Hepatocyte (in vitro differentiated cells): Measurements from ENCODE around the gene LMBRD2. TPM values are rescaled to one million over a fixed set of nuclear protein-coding genes. Genes with fewer than 3 reads are reported as not detected.

Experiments
- DNase-seq: peaks from one replicate; pipeline ENCODE4 v3.0.0-alpha.2; 2016; ENCODE audit warnings: low spot score
- H2AFZ ChIP-seq: fragments of 200-600 bp; sonication (generic); 2 replicates; pipeline ENCODE4 v1.6.0; 2016; ENCODE audit warnings: antibody characterized with exemption, mild to moderate bottlenecking
- H3K27ac ChIP-seq: fragments of 200-600 bp; sonication (generic); 2 replicates; pipeline ENCODE4 v1.5.1; 2016; ENCODE audit warnings: mild to moderate bottlenecking
- H3K27me3 ChIP-seq: fragments of 200-600 bp; sonication (generic); 2 replicates; pipeline ENCODE4 v1.6.1; 2016
- H3K36me3 ChIP-seq: fragments of 200-600 bp; sonication (generic); replicated peaks from 2 replicates; pipeline ENCODE4 v1.5.1; 2016; ENCODE audit warnings: low read depth; ENCODE audit not compliant: insufficient read depth
- H3K4me1 ChIP-seq: fragments of 200-600 bp; sonication (generic); 2 replicates; pipeline ENCODE4 v1.5.1; 2016; ENCODE audit warnings: mild to moderate bottlenecking, moderate library complexity; ENCODE audit not compliant: insufficient read depth
- H3K4me2 ChIP-seq: fragments of 200-600 bp; sonication (generic); 2 replicates; pipeline ENCODE4 v1.6.0; 2016
- H3K4me3 ChIP-seq: fragments of 200-600 bp; sonication (generic); 2 replicates; pipeline ENCODE4 v1.5.1; 2016; ENCODE audit warnings: mild to moderate bottlenecking
- H3K79me2 ChIP-seq: fragments of 200-600 bp; sonication (generic); 2 replicates; pipeline ENCODE4 v1.6.0; 2017; ENCODE audit warnings: mild to moderate bottlenecking
- H3K9me2 ChIP-seq: fragments of 200-600 bp; sonication (generic); replicated peaks from 2 replicates; pipeline ENCODE4 v1.6.0; 2017; ENCODE audit warnings: mild to moderate bottlenecking; ENCODE audit not compliant: insufficient read depth
- H3K9me3 ChIP-seq: fragments of 200-600 bp; sonication (generic); 2 replicates; pipeline ENCODE4 v1.5.1; 2016; ENCODE audit warnings: low read depth, mild to moderate bottlenecking
- H4K20me1 ChIP-seq: fragments of 200-600 bp; sonication (generic); 2 replicates; pipeline ENCODE4 v1.6.0; 2016; ENCODE audit warnings: mild to moderate bottlenecking; ENCODE audit not compliant: insufficient read depth, poor library complexity, severe bottlenecking
- EZH2 ChIP-seq: fragments of 200-600 bp; sonication (generic); IDR thresholded peaks from 2 replicates; pipeline ENCODE4 v1.6.1; 2016; ENCODE audit warnings: antibody characterized with exemption, mild to moderate bottlenecking, borderline replicate concordance
- EZH2phosphoT487 ChIP-seq: fragments of 200-600 bp; sonication (generic); IDR thresholded peaks from one replicate; pipeline ENCODE4 v1.6.1; 2018; ENCODE audit warnings: antibody characterized with exemption, mild to moderate bottlenecking, low read depth, moderate library complexity; ENCODE audit not compliant: unreplicated experiment, severe bottlenecking
- WGBS: methylation state at CpG from one replicate; pipeline ENCODE4 v1.1.6; 2016; ENCODE audit warnings: low lambda C conversion rate; ENCODE audit errors: missing lambda C conversion rate; 5-methylcytosine and 5-hydroxymethylcytosine counted together
- polyA plus RNA-seq: library from polyadenylated mRNA; unstranded; fragments of >200 nt; fragmentation: Nextera tagmentation; extraction: Ambion mirVana; gene quantifications from 2 replicates; pipeline ENCODE4 v1.2.1, GENCODE V29; 2016
- total RNA-seq: library from RNA; depleted of rRNA; stranded (reverse); fragments of >200 nt; gene quantifications from 2 replicates; pipeline ENCODE4 v1.2.3, GENCODE V29; 2014
- TF ChIP-seq, protein P1 (sequence below): fragments of 200-600 bp; sonication (generic); IDR thresholded peaks from 2 replicates; pipeline ENCODE4 v1.5.1; 2016; ENCODE audit warnings: antibody characterized with exemption, mild to moderate bottlenecking; ENCODE audit not compliant: poor library complexity

LMBRD2 gene
- total and polyA plus RNA-seq, 2 experiments from 2014 or later, result 4.5 to 27.9 TPM

DNA sequence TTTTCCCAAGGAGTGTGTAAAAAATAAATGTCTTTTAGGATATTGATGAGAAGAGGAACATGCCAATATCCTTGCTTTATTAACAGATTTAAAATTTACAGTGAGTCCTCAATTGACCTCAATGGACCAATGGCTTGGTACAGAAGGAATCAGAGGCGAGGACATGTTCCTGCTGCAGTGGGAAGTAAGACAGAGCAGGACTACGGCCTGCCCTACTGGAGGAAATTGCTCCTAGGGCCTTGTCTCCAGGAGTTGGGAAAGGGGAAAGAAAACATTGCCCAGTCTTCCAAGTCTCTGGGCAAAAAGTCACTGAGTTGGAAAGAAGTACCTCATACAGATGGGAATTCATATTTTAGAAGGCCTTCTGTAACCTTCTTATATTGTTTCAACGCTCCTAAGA is 51.9 kb downstream of the LMBRD2 start:
- Histone ChIP-seq H3K9me3 (no peaks in the 10 kb centered on the region), H3K4me2 (no peak overlapping the region), H4K20me1 (no peaks in the 10 kb centered on the region), H3K79me2 (no peaks in the 10 kb centered on the region), H3K4me1 (no peaks in the 10 kb centered on the region), H3K9me2 (no peaks in the 10 kb centered on the region), H2AFZ (no peak overlapping the region), H3K27ac (no peak overlapping the region), H3K27me3 (no peaks in the 10 kb centered on the region), H3K4me3 (no peak overlapping the region), H3K36me3 (no peaks in the 10 kb centered on the region)
- TF ChIP-seq EZH2 (no peak), EZH2phosphoT487 (no peak)
- TF ChIP-seq, protein P1, sequence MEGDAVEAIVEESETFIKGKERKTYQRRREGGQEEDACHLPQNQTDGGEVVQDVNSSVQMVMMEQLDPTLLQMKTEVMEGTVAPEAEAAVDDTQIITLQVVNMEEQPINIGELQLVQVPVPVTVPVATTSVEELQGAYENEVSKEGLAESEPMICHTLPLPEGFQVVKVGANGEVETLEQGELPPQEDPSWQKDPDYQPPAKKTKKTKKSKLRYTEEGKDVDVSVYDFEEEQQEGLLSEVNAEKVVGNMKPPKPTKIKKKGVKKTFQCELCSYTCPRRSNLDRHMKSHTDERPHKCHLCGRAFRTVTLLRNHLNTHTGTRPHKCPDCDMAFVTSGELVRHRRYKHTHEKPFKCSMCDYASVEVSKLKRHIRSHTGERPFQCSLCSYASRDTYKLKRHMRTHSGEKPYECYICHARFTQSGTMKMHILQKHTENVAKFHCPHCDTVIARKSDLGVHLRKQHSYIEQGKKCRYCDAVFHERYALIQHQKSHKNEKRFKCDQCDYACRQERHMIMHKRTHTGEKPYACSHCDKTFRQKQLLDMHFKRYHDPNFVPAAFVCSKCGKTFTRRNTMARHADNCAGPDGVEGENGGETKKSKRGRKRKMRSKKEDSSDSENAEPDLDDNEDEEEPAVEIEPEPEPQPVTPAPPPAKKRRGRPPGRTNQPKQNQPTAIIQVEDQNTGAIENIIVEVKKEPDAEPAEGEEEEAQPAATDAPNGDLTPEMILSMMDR, result no peak
- no peak for DNase-seq
- WGBS, result 92% methylated on average over 3 of the region's 3 CpGs

DNA sequence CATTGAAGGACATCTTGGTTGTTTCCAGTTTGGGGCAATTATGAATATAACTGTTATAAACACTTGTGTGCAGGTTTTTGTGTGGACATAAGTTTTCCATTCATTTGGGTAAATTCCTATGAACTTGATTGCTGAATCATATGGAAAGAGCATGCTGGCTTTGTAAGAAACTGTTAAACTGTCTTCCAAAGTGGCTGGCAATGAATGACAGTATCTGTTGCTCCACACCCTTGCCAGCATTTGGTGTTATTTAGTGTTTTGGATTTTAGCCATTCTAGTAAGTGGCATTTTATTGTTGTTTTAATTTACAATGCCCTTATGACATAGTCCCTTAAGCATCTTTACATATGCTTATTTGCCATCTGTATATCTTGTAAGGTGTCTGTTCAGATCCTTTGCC is 55.2 kb downstream of the LMBRD2 start:
- Histone ChIP-seq H4K20me1 (no peaks in the 10 kb centered on the region), H2AFZ (no peak overlapping the region), H3K27ac (no peak overlapping the region), H3K9me3 (no peaks in the 10 kb centered on the region), H3K27me3 (no peaks in the 10 kb centered on the region), H3K9me2 (no peaks in the 10 kb centered on the region), H3K4me2 (no peak overlapping the region), H3K4me3 (no peak overlapping the region), H3K36me3 (no peaks in the 10 kb centered on the region), H3K79me2 (no peaks in the 10 kb centered on the region), H3K4me1 (no peaks in the 10 kb centered on the region)
- DNase-seq, result no peak
- TF ChIP-seq, protein P1, result no peak
- TF ChIP-seq EZH2phosphoT487 (no peak), EZH2 (no peak)

DNA sequence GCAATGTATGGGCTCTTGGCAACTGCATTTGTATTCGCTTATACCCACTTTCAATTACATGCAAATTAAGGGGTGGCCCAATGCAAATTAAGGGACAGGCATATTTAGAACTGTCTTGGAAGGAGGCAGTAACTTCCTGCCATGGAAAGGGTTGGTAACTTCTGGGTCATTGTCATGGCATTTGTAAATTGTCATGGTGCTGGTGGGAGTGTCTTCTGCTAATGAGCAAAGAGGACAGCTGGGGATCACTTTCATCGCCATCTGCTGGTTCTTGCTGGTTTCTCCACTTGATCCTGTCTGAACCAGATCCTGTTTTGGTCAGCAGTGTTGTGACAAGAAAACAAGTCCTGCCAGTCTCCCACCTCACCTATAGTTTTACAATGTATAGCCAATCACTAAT is 61.7 kb downstream of the LMBRD2 start:
- no peaks in the 10 kb centered on the region for H3K79me2 ChIP-seq
- no peak overlapping the region for H2AFZ ChIP-seq
- no peak overlapping the region for H3K27ac ChIP-seq
- TF ChIP-seq EZH2 (no peak), EZH2phosphoT487 (no peak)
- TF ChIP-seq, protein P1, result peak; percentile 24
- no peak overlapping the region for H3K4me2 ChIP-seq
- H4K20me1 ChIP-seq, result no peaks in the 10 kb centered on the region
- peak; percentile 43 for DNase-seq
- no peaks in the 10 kb centered on the region for H3K9me2 ChIP-seq
- H3K27me3 ChIP-seq, result no peaks in the 10 kb centered on the region
- 69% methylated on average over 2 of the region's 2 CpGs for WGBS
- no peaks in the 10 kb centered on the region for H3K4me1 ChIP-seq
- no peaks in the 10 kb centered on the region for H3K9me3 ChIP-seq
- H3K4me3 ChIP-seq, result no peak overlapping the region
- H3K36me3 ChIP-seq, result no peaks in the 10 kb centered on the region

DNA sequence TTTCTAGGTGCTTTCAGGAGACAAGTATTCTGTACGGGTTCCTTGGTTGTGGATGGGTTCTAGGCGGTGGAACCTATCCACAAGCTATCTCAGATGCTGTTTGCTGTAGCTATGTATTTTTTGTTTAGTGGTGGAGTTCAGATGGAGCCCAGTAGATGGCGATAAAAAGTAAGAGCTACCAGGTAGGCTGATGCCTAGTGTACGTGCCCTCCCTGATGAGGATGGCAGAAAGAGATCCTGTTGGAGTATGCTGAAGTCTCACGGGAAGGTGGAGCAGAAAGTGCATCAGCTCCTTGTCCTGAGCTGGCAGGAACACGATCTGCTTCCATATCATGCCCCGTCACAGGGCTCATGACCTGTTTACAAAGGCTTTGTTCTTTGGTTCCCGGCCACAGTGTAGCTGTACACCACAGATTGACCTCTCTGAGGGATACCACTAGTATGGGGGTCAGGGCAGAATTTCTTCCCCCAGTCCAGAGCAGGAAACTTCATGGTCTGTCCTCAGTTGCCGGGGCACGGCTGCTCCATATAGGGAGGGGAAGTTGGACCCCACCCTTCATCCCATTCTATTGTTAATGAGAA is 72.4 kb downstream of the LMBRD2 start:
- Histone ChIP-seq H3K9me2 (no peaks in the 10 kb centered on the region), H3K4me2 (peak overlapping the region; percentile 41)

More for the DNA sequence above, 72.4 kb downstream of the LMBRD2 start:
- Histone ChIP-seq H3K4me1 (no peaks in the 10 kb centered on the region), H3K27ac (no peak overlapping the region), H4K20me1 (no peaks in the 10 kb centered on the region), H2AFZ (peak overlapping the region; percentile 19), H3K79me2 (no peaks in the 10 kb centered on the region), H3K9me3 (no peaks in the 10 kb centered on the region), H3K36me3 (no peaks in the 10 kb centered on the region), H3K4me3 (no peak overlapping the region), H3K27me3 (no peaks in the 10 kb centered on the region)
- peak; percentile 77 for DNase-seq
- WGBS, result 22% methylated on average over 10 of the region's 10 CpGs
- no peak for TF ChIP-seq EZH2phosphoT487
- TF ChIP-seq, protein P1, result peak; percentile 72
